H1 (cell line): Measurements from ENCODE around the gene CACNA1C. TPM values are rescaled to one million over a fixed set of nuclear protein-coding genes. Genes with fewer than 3 reads are reported as not detected.

Source experiments
- KDM5A ChIP-seq: fragments of 200-600 bp; IDR thresholded peaks from 2 replicates; pipeline ENCODE4 v1.7.1; 2012; ENCODE audit warnings: mild to moderate bottlenecking, low read length, inconsistent platforms, mixed read lengths
- MAX ChIP-seq: IDR thresholded peaks from 2 replicates; pipeline ENCODE4 v1.6.1; 2012; ENCODE audit warnings: inconsistent platforms
- polyA plus RNA-seq, 7 experiments: library from polyadenylated mRNA; depleted of rRNA in 3 of 7; stranded (reverse) in 5 of 7; unstranded in 2 of 7; fragments of >200 nt in 5 of 7; fragments of 200-250 nt in 2 of 7; gene quantifications; 1 replicate in 5 of 7; 2 replicates in 1 of 7; 4 replicates in 1 of 7; pipeline versions ENCODE4 v1.2.1 to v1.2.3, GENCODE V29; 2011 to 2013; ENCODE audit warnings: missing spikeins in 2 of 7, mixed read lengths in 2 of 7
- total RNA-seq: library from RNA; stranded (reverse); fragmentation: NEBNext Ultra II Directional; extraction: Animal tissue kit (Norgen Biotek cat#: 25700); gene quantifications from 2 replicates; pipeline ENCODE4 v1.2.1, GENCODE V29; 2021

CACNA1C gene
- total and polyA plus RNA-seq, 2 of the 8 experiments (the other 6 are each of a cell fraction or from before 2014, with no cell fraction given): 1.3 TPM

- TF ChIP-seq MAX: no peak
- TF ChIP-seq KDM5A: no peak
Observed at GRCh38 chr12:2262449-2262848, 209.7 kb downstream of the CACNA1C start (continued).
